ENCODE measurements around the gene SEC24D.

SEC24D gene

GRCh38 chr4:118814891-118815290 is 21.0 kb downstream of the SEC24D start:
- Histone ChIP-seq H3K9ac (ENCODE audit: low read length) (no peak overlapping the region), H3K4me2 (ENCODE audit: low read length) (no peak overlapping the region), H3K4ac (ENCODE audit: low read depth, low read length) (no peak overlapping the region), H3K79me1 (ENCODE audit: low read length) (no peaks in the 10 kb centered on the region), H3K4me3 (ENCODE audit: low read depth, low read length) (no peak overlapping the region), H4K12ac (ENCODE audit: low read depth, low read length) (no peak overlapping the region), H3K18ac (ENCODE audit: low read length) (no peak overlapping the region), H2AFZ (ENCODE audit: insufficient read depth, low read length, poor library complexity) (no peak overlapping the region), H2BK120ac (ENCODE audit: insufficient read depth, low read length, poor library complexity) (no peak overlapping the region), H3K23ac (ENCODE audit: low read length) (no peak overlapping the region), H4K8ac (ENCODE audit: low read depth, low read length) (no peak overlapping the region), H2BK5ac (ENCODE audit: low read depth, low read length, poor library complexity) (no peak overlapping the region), H3K27me3 (ENCODE audit: insufficient read depth, low read length) (no peaks in the 10 kb centered on the region), H2BK12ac (ENCODE audit: low read length) (no peak overlapping the region), H3K14ac (ENCODE audit: low read length) (no peak overlapping the region), H2AK5ac (ENCODE audit: low read length) (no peak overlapping the region), H3K27ac (ENCODE audit: low read depth, low read length) (no peak overlapping the region), H4K91ac (ENCODE audit: low read depth, low read length) (no peak overlapping the region), H3K9me3 (ENCODE audit: insufficient read depth, low read depth, low read length) (no peaks in the 10 kb centered on the region), H3K79me2 (ENCODE audit: control insufficient read depth, insufficient read depth, low read length, poor library complexity) (no peaks in the 10 kb centered on the region), H3K4me1 (ENCODE audit: control insufficient read depth in 1 of 2, insufficient read depth in 2 of 2, low read length in 2 of 2) (no peaks in the 10 kb centered on the region), H3K36me3 (ENCODE audit: control insufficient read depth in 1 of 2, insufficient read depth in 2 of 2, low read length in 2 of 2) (peaks cover 34 to 53% of the 10 kb centered on the region in 2 experiments)
- no CpG with 5 or more reads among the region's 3 CpGs for WGBS (ENCODE audit: extremely low coverage, insufficient coverage, insufficient read length)
- DNase-seq, result no peak

- no peak overlapping the region for H4K91ac ChIP-seq (ENCODE audit: low read depth, low read length)
- H3K79me2 ChIP-seq (ENCODE audit: control insufficient read depth, insufficient read depth, low read length, poor library complexity), result no peaks in the 10 kb centered on the region
- no peak overlapping the region for H3K4me2 ChIP-seq (ENCODE audit: low read length)
- H4K12ac ChIP-seq (ENCODE audit: low read depth, low read length), result peak overlapping the region; percentile 16
- H2AK5ac ChIP-seq (ENCODE audit: low read length), result no peak overlapping the region
- no peak overlapping the region for H2BK120ac ChIP-seq (ENCODE audit: insufficient read depth, low read length, poor library complexity)
- peaks cover 37 to 58% of the 10 kb centered on the region in 2 experiments for H3K36me3 ChIP-seq (ENCODE audit: control insufficient read depth in 1 of 2, insufficient read depth in 2 of 2, low read length in 2 of 2)
- H2BK5ac ChIP-seq (ENCODE audit: low read depth, low read length, poor library complexity), result no peak overlapping the region
- H3K27me3 ChIP-seq (ENCODE audit: insufficient read depth, low read length), result no peaks in the 10 kb centered on the region
- no peak overlapping the region for H3K9ac ChIP-seq (ENCODE audit: low read length)
- H3K18ac ChIP-seq (ENCODE audit: low read length), result no peak overlapping the region
- H2AFZ ChIP-seq (ENCODE audit: insufficient read depth, low read length, poor library complexity), result no peak overlapping the region
- no peaks in the 10 kb centered on the region for H3K79me1 ChIP-seq (ENCODE audit: low read length)
- H3K27ac ChIP-seq (ENCODE audit: low read depth, low read length), result no peak overlapping the region
- no peaks in the 10 kb centered on the region for H3K9me3 ChIP-seq (ENCODE audit: insufficient read depth, low read depth, low read length)
- no peak for DNase-seq
- no peak overlapping the region for H3K4ac ChIP-seq (ENCODE audit: low read depth, low read length)
- no peak overlapping the region for H3K23ac ChIP-seq (ENCODE audit: low read length)
- no CpG with 5 or more reads among the region's 4 CpGs for WGBS (ENCODE audit: extremely low coverage, insufficient coverage, insufficient read length)
- no peak overlapping the region for H4K8ac ChIP-seq (ENCODE audit: low read depth, low read length)
- H3K4me3 ChIP-seq (ENCODE audit: low read depth, low read length), result no peak overlapping the region
- no peaks in the 10 kb centered on the region for H3K4me1 ChIP-seq (ENCODE audit: control insufficient read depth in 1 of 2, insufficient read depth in 2 of 2, low read length in 2 of 2)
- no peak overlapping the region for H3K14ac ChIP-seq (ENCODE audit: low read length)
- no peak overlapping the region for H2BK12ac ChIP-seq (ENCODE audit: low read length)
These were observed 21.9 kb downstream of the SEC24D start for GRCh38 chr4:118814058-118814457.

- Histone ChIP-seq H3K18ac (ENCODE audit: low read length) (no peak overlapping the region), H2AK5ac (ENCODE audit: low read length) (no peak overlapping the region), H2BK12ac (ENCODE audit: low read length) (no peak overlapping the region), H2BK5ac (ENCODE audit: low read depth, low read length, poor library complexity) (no peak overlapping the region), H2BK120ac (ENCODE audit: insufficient read depth, low read length, poor library complexity) (no peak overlapping the region), H3K4me2 (ENCODE audit: low read length) (no peak overlapping the region), H3K9ac (ENCODE audit: low read length) (no peak overlapping the region), H3K4ac (ENCODE audit: low read depth, low read length) (no peak overlapping the region), H4K8ac (ENCODE audit: low read depth, low read length) (no peak overlapping the region), H3K79me1 (ENCODE audit: low read length) (no peaks in the 10 kb centered on the region), H3K23ac (ENCODE audit: low read length) (no peak overlapping the region), H3K4me1 (ENCODE audit: control insufficient read depth in 1 of 2, insufficient read depth in 2 of 2, low read length in 2 of 2) (no peaks in the 10 kb centered on the region), H3K27ac (ENCODE audit: low read depth, low read length) (no peak overlapping the region), H2AFZ (ENCODE audit: insufficient read depth, low read length, poor library complexity) (no peak overlapping the region), H3K79me2 (ENCODE audit: control insufficient read depth, insufficient read depth, low read length, poor library complexity) (no peaks in the 10 kb centered on the region), H3K9me3 (ENCODE audit: insufficient read depth, low read depth, low read length) (no peaks in the 10 kb centered on the region), H3K27me3 (ENCODE audit: insufficient read depth, low read length) (no peaks in the 10 kb centered on the region), H3K36me3 (ENCODE audit: control insufficient read depth in 1 of 2, insufficient read depth in 2 of 2, low read length in 2 of 2) (peaks cover 40 to 58% of the 10 kb centered on the region in 2 experiments), H4K12ac (ENCODE audit: low read depth, low read length) (no peak overlapping the region), H3K4me3 (ENCODE audit: low read depth, low read length) (no peak overlapping the region), H3K14ac (ENCODE audit: low read length) (no peak overlapping the region), H4K91ac (ENCODE audit: low read depth, low read length) (no peak overlapping the region)
- WGBS (ENCODE audit: extremely low coverage, insufficient coverage, insufficient read length), result no CpG with 5 or more reads among the region's 3 CpGs
- no peak for DNase-seq
These were observed 22.4 kb downstream of the SEC24D start for GRCh38 chr4:118813561-118813960.

- Histone ChIP-seq H3K4me1 (ENCODE audit: control insufficient read depth in 1 of 2, insufficient read depth in 2 of 2, low read length in 2 of 2) (no peaks in the 10 kb centered on the region), H3K4ac (ENCODE audit: low read depth, low read length) (no peak overlapping the region), H3K23ac (ENCODE audit: low read length) (no peak overlapping the region), H4K12ac (ENCODE audit: low read depth, low read length) (no peak overlapping the region), H3K4me3 (ENCODE audit: low read depth, low read length) (no peak overlapping the region), H3K79me1 (ENCODE audit: low read length) (no peaks in the 10 kb centered on the region), H2AK5ac (ENCODE audit: low read length) (no peak overlapping the region), H2BK5ac (ENCODE audit: low read depth, low read length, poor library complexity) (no peak overlapping the region), H3K27ac (ENCODE audit: low read depth, low read length) (no peak overlapping the region), H2AFZ (ENCODE audit: insufficient read depth, low read length, poor library complexity) (no peak overlapping the region), H3K18ac (ENCODE audit: low read length) (no peak overlapping the region), H3K14ac (ENCODE audit: low read length) (no peak overlapping the region), H4K8ac (ENCODE audit: low read depth, low read length) (no peak overlapping the region), H2BK12ac (ENCODE audit: low read length) (no peak overlapping the region), H3K4me2 (ENCODE audit: low read length) (no peak overlapping the region), H3K36me3 (ENCODE audit: control insufficient read depth in 1 of 2, insufficient read depth in 2 of 2, low read length in 2 of 2) (peaks cover 40 to 62% of the 10 kb centered on the region in 2 experiments), H2BK120ac (ENCODE audit: insufficient read depth, low read length, poor library complexity) (no peak overlapping the region), H3K27me3 (ENCODE audit: insufficient read depth, low read length) (no peaks in the 10 kb centered on the region), H3K9ac (ENCODE audit: low read length) (peak overlapping the region; percentile 28), H3K79me2 (ENCODE audit: control insufficient read depth, insufficient read depth, low read length, poor library complexity) (no peaks in the 10 kb centered on the region), H3K9me3 (ENCODE audit: insufficient read depth, low read depth, low read length) (no peaks in the 10 kb centered on the region), H4K91ac (ENCODE audit: low read depth, low read length) (no peak overlapping the region)
- no peak for DNase-seq
- whole genome bisulfite sequencing (ENCODE audit: extremely low coverage, insufficient coverage, insufficient read length), result no CpG with 5 or more reads among the region's 3 CpGs
These were observed 24.1 kb downstream of the SEC24D start for GRCh38 chr4:118811832-118812231.
